Stimulated activated CD4-positive, alpha-beta T cell treated with anti-CD3 and anti-CD28 coated beads, TNF-alpha, amount 100 ng/mL, for 1 hour (primary cell): ENCODE measurements around the gene GRM2.

Experiments used
- DNase-seq, 3 donors: peaks; one replicate each; pipeline ENCODE4 v3.0.0-alpha.2; 2020; ENCODE audit warnings: low read depth in 3 of 3, low spot score in 1 of 3

GRM2 gene

GRCh38 chr3:51706788-51707731 lies at the start of gene GRM2:
Gene GRM2, plus strand, starts transcription at chr3:51707068. Its CDS starts 1,916 bp downstream, at chr3:51708984.
- peak in 1 of 3 donors; percentile 21 for DNase-seq

- DNase-seq: no peak
Observed at GRCh38 chr3:51657234-51657633, 49.6 kb upstream of the GRM2 start.

GRCh38 chr3:51659942-51660341 lies 46.9 kb upstream of the GRM2 start:
- DNase-seq: no peak

- DNase-seq: no peak
Observed at GRCh38 chr3:51662456-51662855, 44.4 kb upstream of the GRM2 start.

GRCh38 chr3:51668756-51669155 lies 38.1 kb upstream of the GRM2 start:
- no peak for DNase-seq

GRCh38 chr3:51669241-51670052 lies 37.4 kb upstream of the GRM2 start:
- peak; percentile 42 to 75 (median 48) for DNase-seq

- no peak for DNase-seq
Observed at GRCh38 chr3:51670053-51670822, 36.6 kb upstream of the GRM2 start.

GRCh38 chr3:51670823-51671733 lies 35.8 kb upstream of the GRM2 start, which contains the start of gene TEX264:
Gene TEX264, plus strand, starts transcription at chr3:51671252. Its CDS starts 3,053 bp downstream, at chr3:51674305.
- peak; percentile 87 to 90 (median 90) for DNase-seq

- DNase-seq: no peak
Observed at GRCh38 chr3:51671734-51672475, 35.0 kb upstream of the GRM2 start.

GRCh38 chr3:51673181-51673801 lies 33.6 kb upstream of the GRM2 start:
- DNase-seq: no peak

GRCh38 chr3:51673802-51674654 lies 32.8 kb upstream of the GRM2 start:
- no peak for DNase-seq

- DNase-seq: no peak
Observed at GRCh38 chr3:51675201-51675611, 31.7 kb upstream of the GRM2 start.

- DNase-seq: no peak
Observed at GRCh38 chr3:51676102-51676640, 30.7 kb upstream of the GRM2 start.

GRCh38 chr3:51677358-51677757 lies 29.5 kb upstream of the GRM2 start:
- DNase-seq: no peak

- DNase-seq: no peak
Observed at GRCh38 chr3:51678186-51678585, 28.7 kb upstream of the GRM2 start.

- no peak for DNase-seq
Observed at GRCh38 chr3:51678641-51679040, 28.2 kb upstream of the GRM2 start.

GRCh38 chr3:51679318-51679717 lies 27.6 kb upstream of the GRM2 start:
- DNase-seq: no peak

GRCh38 chr3:51679777-51680176 lies 27.1 kb upstream of the GRM2 start:
- no peak for DNase-seq
